ENCODE measurements around the gene BTBD7.

- TF ChIP-seq CTCF (IDR thresholded peaks at IDR 0.05), result no peak
- no peak for TF ChIP-seq POLR2A (IDR thresholded peaks at IDR 0.05)
Observed at GRCh38 chr14:93220509-93220908, 112.3 kb downstream of the BTBD7 start.
